GM23248 (cell line): ENCODE measurements around the gene TLR2.

Experiments
- EZH2 ChIP-seq: fragments of 200-600 bp; sonication (generic); IDR thresholded peaks from 2 replicates; pipeline ENCODE4 v1.6.1; 2018; ENCODE audit warnings: antibody characterized with exemption, mild to moderate bottlenecking; ENCODE audit not compliant: insufficient read depth, poor library complexity, severe bottlenecking
- EZH2phosphoT487 ChIP-seq: fragments of 200-600 bp; sonication (generic); IDR thresholded peaks from 2 replicates; pipeline ENCODE4 v1.6.1; 2018; ENCODE audit warnings: antibody characterized with exemption, moderate library complexity, mild to moderate bottlenecking, low read depth; ENCODE audit not compliant: insufficient read depth

DNA sequence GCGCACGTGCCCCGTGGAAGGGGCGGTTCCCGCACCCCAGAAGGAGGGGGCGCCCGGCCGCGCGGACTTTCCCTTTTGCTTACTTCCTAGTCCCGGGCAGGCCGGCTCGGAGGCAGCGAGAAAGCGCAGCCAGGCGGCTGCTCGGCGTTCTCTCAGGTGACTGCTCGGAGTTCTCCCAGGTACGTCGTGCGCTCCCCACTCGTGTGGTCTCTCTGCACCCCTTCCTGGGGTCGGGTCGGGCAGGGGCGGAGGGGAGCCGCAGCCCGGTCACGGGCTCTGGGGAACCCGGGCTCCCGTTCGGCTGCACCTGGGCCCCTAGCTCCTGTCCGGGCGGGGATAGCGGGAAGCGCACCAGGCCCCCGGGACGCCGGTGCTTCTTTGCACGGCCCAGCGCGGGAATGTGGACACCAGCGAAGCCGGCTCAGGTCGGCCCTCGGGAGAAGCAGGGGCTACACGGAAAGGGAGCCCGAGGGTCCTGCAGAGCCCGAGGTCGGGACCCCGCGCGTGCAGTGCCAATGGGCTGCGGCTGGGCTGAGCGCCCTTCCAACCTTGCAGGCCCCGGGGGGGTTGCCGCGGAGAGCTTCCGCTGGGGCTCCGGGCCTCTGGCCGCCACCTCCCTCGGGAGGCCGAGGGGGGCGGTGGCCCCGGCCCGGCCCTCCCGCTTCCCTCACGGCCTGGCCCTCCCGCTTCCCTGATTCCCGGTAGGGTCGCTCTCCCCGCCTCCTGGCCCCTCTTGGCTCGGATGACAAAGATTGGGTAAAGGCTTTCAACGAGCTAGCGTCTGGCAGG, at the start of gene TLR2:
- TF ChIP-seq EZH2: peak; percentile 65
- TF ChIP-seq EZH2phosphoT487: no peak
